GM12878 (cell line): ENCODE results near the gene FEV. TPM values are rescaled to one million over a fixed set of nuclear protein-coding genes. Genes with fewer than 3 reads are reported as not detected.

ENCODE experiments used
- ATAC-seq: fragments of 200-7000 bp; cut with Tn5 transposase; 3 replicates; pipeline ENCODE4 v1.9.1; 2020; ENCODE audit warnings: mild to moderate bottlenecking, moderate library complexity
- BruUV-seq: library from RNA; stranded (reverse); fragments of 400-500 nt; replicated peaks from 2 replicates; lab custom pipeline; 2021; lab: Mats Ljungman, UMichigan
- CTCF ChIA-PET: fragments of 300-600 bp; sonication (Branson Sonifier 250); formaldehyde crosslinking; extraction: SDS; loops from one replicate; lab custom pipeline; 2021; ENCODE audit warnings: inconsistent platforms; lab: Yijun Ruan, JAX
- POLR2A ChIA-PET: fragments of 350-600 bp; formaldehyde crosslinking; extraction: SDS; loops from one replicate; lab custom pipeline; 2021; ENCODE audit warnings: inconsistent platforms; lab: Charles Lee
- RAD21 ChIA-PET: fragments of 300-600 bp; sonication (Branson Sonifier 250); formaldehyde crosslinking; loops from one replicate; lab custom pipeline; 2023; ENCODE audit warnings: antibody characterized with exemption; ENCODE audit not compliant: unreplicated experiment; lab: Charles Lee
- SMC1A ChIA-PET: fragments of 300-600 bp; sonication (Branson Sonifier 250); formaldehyde crosslinking; loops from one replicate; lab custom pipeline; 2023; ENCODE audit not compliant: unreplicated experiment, uncharacterized antibody; lab: Charles Lee
- DNase-seq: peaks from one replicate; pipeline ENCODE4 v3.0.0-alpha.2; 2011; ENCODE audit warnings: low read depth, low spot score
- FAIRE-seq: peaks from 3 replicates; lab custom pipeline; 2011; peaks lifted over from hg19 to GRCh38; lab: Jason Lieb, UNC
- H2AFZ ChIP-seq: 2 replicates; pipeline ENCODE4 v1.6.0; 2011; ENCODE audit warnings: low read depth, low read length, control low read depth; ENCODE audit not compliant: control insufficient read depth
- H3K27ac ChIP-seq: 2 replicates; pipeline ENCODE4 v1.5.1; 2011; ENCODE audit warnings: control low read depth; ENCODE audit not compliant: control insufficient read depth, insufficient read depth
- H3K27me3 ChIP-seq, 2 experiments: replicated peaks in 1 of 2; 2 replicates each; pipeline versions ENCODE4 v1.6.0 to v1.6.1; 2011; ENCODE audit warnings: low read length in 1 of 2; ENCODE audit not compliant: control insufficient read depth in 2 of 2, insufficient read depth in 2 of 2
- H3K36me3 ChIP-seq, 2 experiments: 2 replicates each; pipeline ENCODE4 v1.5.1; 2011; ENCODE audit warnings: low read length in 1 of 2; ENCODE audit not compliant: control insufficient read depth in 2 of 2, insufficient read depth in 2 of 2
- H3K4me1 ChIP-seq: 2 replicates; pipeline ENCODE4 v1.6.1; 2011; ENCODE audit warnings: mild to moderate bottlenecking, low read length, moderate library complexity, mixed read lengths; ENCODE audit not compliant: control insufficient read depth, insufficient read depth
- H3K4me2 ChIP-seq: 2 replicates; pipeline ENCODE4 v1.6.0; 2011; ENCODE audit warnings: control low read depth; ENCODE audit not compliant: control insufficient read depth, insufficient read depth
- H3K4me3 ChIP-seq: fragments of 200-600 bp; sonication (generic); 2 replicates; pipeline ENCODE4 v1.5.1; 2016
- H3K79me2 ChIP-seq: 2 replicates; pipeline ENCODE4 v1.6.0; 2011; ENCODE audit warnings: low read length; ENCODE audit not compliant: control insufficient read depth, insufficient read depth
- H3K9ac ChIP-seq: 2 replicates; pipeline ENCODE4 v1.8.0; 2011; ENCODE audit warnings: low read length, control low read depth, mixed read lengths; ENCODE audit not compliant: control insufficient read depth, insufficient read depth
- H3K9me3 ChIP-seq: replicated peaks from 3 replicates; pipeline ENCODE4 v1.5.1; 2011; ENCODE audit warnings: mild to moderate bottlenecking, low read length; ENCODE audit not compliant: control insufficient read depth, insufficient read depth
- H4K20me1 ChIP-seq: 2 replicates; pipeline ENCODE4 v1.6.0; 2011; ENCODE audit not compliant: control insufficient read depth, insufficient read depth
- CHD2 ChIP-seq: IDR thresholded peaks from 2 replicates; pipeline ENCODE4 v1.6.1; 2011; ENCODE audit warnings: low read depth, low read length, improper control_type of control experiment, borderline replicate concordance
- E2F4 ChIP-seq: IDR thresholded peaks from 2 replicates; pipeline ENCODE4 v1.6.1; 2012; ENCODE audit warnings: low read depth, low read length, improper control_type of control experiment
- EZH2 ChIP-seq: IDR thresholded peaks from 2 replicates; pipeline ENCODE4 v1.6.1; 2012; ENCODE audit warnings: low read depth, mild to moderate bottlenecking, control low read depth, inconsistent platforms, low read length, borderline replicate concordance; ENCODE audit not compliant: control insufficient read depth
- HSF1 ChIP-seq: fragments of 150-350 bp; IDR thresholded peaks from 2 replicates; pipeline ENCODE4 v1.6.1; 2014; ENCODE audit warnings: mild to moderate bottlenecking, low read depth, low read length
- NR2F1 ChIP-seq: fragments of 450-650 bp; conservative IDR thresholded peaks from 2 replicates; pipeline ENCODE4 v1.6.1; 2017; ENCODE audit warnings: mild to moderate bottlenecking
- RAD51 ChIP-seq: fragments of 450-650 bp; IDR thresholded peaks from 2 replicates; pipeline ENCODE4 v1.6.1; 2016; ENCODE audit warnings: moderate library complexity, mild to moderate bottlenecking, inconsistent platforms
- SP1 ChIP-seq: IDR thresholded peaks from one replicate; pipeline ENCODE4 v1.6.1; 2011; ENCODE audit warnings: low read depth, low read length
- WGBS: methylation state at CpG from one replicate; pipeline ENCODE4 v1.1.6; 2016; ENCODE audit warnings: low lambda C conversion rate; ENCODE audit not compliant: insufficient replicate concordance, insufficient coverage; ENCODE audit errors: missing lambda C conversion rate; 5-methylcytosine and 5-hydroxymethylcytosine counted together
- in situ Hi-C: fragments of 300-500 bp; cut with MboI; formaldehyde crosslinking; loops from 9 replicates; pipeline ENCODE4 v1.14.3; 2018; ENCODE audit warnings: mixed read lengths
- intact Hi-C: fragments of 100-400 bp; cut with micrococcal nuclease; formaldehyde crosslinking; loops from one replicate; pipeline ENCODE4 v1.14.2; 2022; ENCODE audit not compliant: unreplicated experiment
- polyA plus RNA-seq, 11 experiments: library from polyadenylated mRNA; depleted of rRNA in 4 of 11; unstranded in 6 of 11; stranded (reverse) in 5 of 11; fragments of >200 nt; fragmentation: Nextera tagmentation in 4 of 11; fragmentation: Illumina TruSeq in 1 of 11; extraction: Ambion mirVana in 4 of 11; extraction: Trizol in 1 of 11; gene quantifications; 1 replicate in 1 of 11; 2 replicates in 10 of 11; pipeline versions ENCODE4 v1.2.1 to v1.2.3, GENCODE V29; 2011 to 2016; ENCODE audit warnings: inconsistent platforms in 2 of 11, missing spikeins in 2 of 11, low read depth in 1 of 11
- total RNA-seq, 4 experiments: library from RNA; depleted of rRNA in 3 of 4; stranded (reverse); fragments of >200 nt in 3 of 4; fragmentation: Illumina TruSeq in 1 of 4; extraction: Trizol in 1 of 4; gene quantifications; 2 replicates each; pipeline versions ENCODE4 v1.2.1 to v1.2.3, GENCODE V29; 2013 to 2021

Gene FEV
- total and polyA plus RNA-seq, 10 of the 15 experiments (the other 5 are each of a cell fraction or from before 2014, with no cell fraction given) = not detected

- 34% methylated on average over 11 of the region's 11 CpGs for WGBS
- no peak overlapping the region for H2AFZ ChIP-seq
- FAIRE-seq (no peak), ATAC-seq (no peak), DNase-seq (no peak)
- ChIA-PET POLR2A (no interaction called here), CTCF (interaction anchor here (1.4 kb wide), 1 partner anchor 134 kb away, joined by 4 read pairs; no protein-coding TSS in a partner anchor), SMC1A (no interaction called here), RAD21 (no interaction called here)
- intact Hi-C loops (no loop called here), in situ Hi-C loops (no loop called here)
- H3K9ac ChIP-seq = no peak overlapping the region
- no peaks in the 10 kb centered on the region for H3K36me3 ChIP-seq
- H3K4me3 ChIP-seq = no peak overlapping the region
- H4K20me1 ChIP-seq = no peaks in the 10 kb centered on the region
- no peaks in the 10 kb centered on the region for H3K79me2 ChIP-seq
- H3K9me3 ChIP-seq = no peaks in the 10 kb centered on the region
- H3K27me3 ChIP-seq = peaks cover 2 to 3% of the 10 kb centered on the region in 2 experiments; a peak in 2 of 4 replicates
- TF ChIP-seq CHD2 (no peak), RAD51 (no peak), E2F4 (no peak), NR2F1 (no peak), EZH2 (no peak), HSF1 (no peak), SP1 (no peak)
- H3K27ac ChIP-seq = no peak overlapping the region
- H3K4me2 ChIP-seq = no peak overlapping the region
- H3K4me1 ChIP-seq = no peaks in the 10 kb centered on the region
- BruUV-seq = no TSS peak
These were observed 35.8 kb upstream of the FEV start for GRCh38 chr2:219020604-219021365.
